HepG2 (cell line): ENCODE data around the gene NPW. TPM values are rescaled to one million over a fixed set of nuclear protein-coding genes. Genes with fewer than 3 reads are reported as not detected.
A peak's percentile ranks its signal among the peaks of the same experiment; 100 is the strongest.

ENCODE experiments used
- FOXO1 ChIP-seq: sonication (generic); formaldehyde crosslinking; IDR thresholded peaks from 2 replicates; pipeline ENCODE4 v1.4.0; 2020; ENCODE audit warnings: missing genetic modification reagents
- KIAA2018 ChIP-seq: sonication (generic); formaldehyde crosslinking; IDR thresholded peaks from 2 replicates; pipeline ENCODE4 v1.5.0; 2020; ENCODE audit warnings: mild to moderate bottlenecking, missing genetic modification reagents, borderline replicate concordance
- PHF5A ChIP-seq: IDR thresholded peaks from one replicate; pipeline ENCODE4 v1.6.1; 2018; ENCODE audit warnings: low read depth, missing genetic modification reagents; ENCODE audit not compliant: unreplicated experiment
- THAP8 ChIP-seq: sonication (generic); formaldehyde crosslinking; IDR thresholded peaks from 2 replicates; pipeline ENCODE4 v1.5.1; 2020; ENCODE audit warnings: missing genetic modification reagents, mild to moderate bottlenecking, borderline replicate concordance
- ZNF431 ChIP-seq: sonication (generic); formaldehyde crosslinking; IDR thresholded peaks from 2 replicates; pipeline ENCODE4 v1.9.0; 2022; ENCODE audit warnings: missing genetic modification reagents, low read depth, mild to moderate bottlenecking, borderline replicate concordance
- ZNF597 ChIP-seq: sonication (generic); formaldehyde crosslinking; IDR thresholded peaks from 2 replicates; pipeline ENCODE4 v1.5.0; 2020; ENCODE audit warnings: missing genetic modification reagents
- ZNF766 ChIP-seq: sonication (generic); formaldehyde crosslinking; IDR thresholded peaks from 2 replicates; pipeline ENCODE4 v1.5.0; 2020; ENCODE audit warnings: missing genetic modification reagents, borderline replicate concordance
- ZNF781 ChIP-seq: sonication (generic); formaldehyde crosslinking; IDR thresholded peaks from 2 replicates; pipeline ENCODE4 v1.5.1; 2020; ENCODE audit warnings: borderline replicate concordance, mild to moderate bottlenecking, missing genetic modification reagents; ENCODE audit errors: not compliant biosample characterization
- polyA plus RNA-seq, 8 experiments: library from polyadenylated mRNA; depleted of rRNA in 3 of 8; stranded (reverse) in 7 of 8; unstranded in 1 of 8; fragments of >200 nt; fragmentation: Illumina TruSeq in 4 of 8; extraction: Trizol in 4 of 8; gene quantifications; 2 replicates each; pipeline versions ENCODE4 v1.2.1 to v1.2.3, GENCODE V29; 2011 to 2016; ENCODE audit warnings: low read depth in 4 of 8, missing spikeins in 1 of 8, mixed read lengths in 1 of 8; ENCODE audit not compliant: insufficient read depth in 1 of 8
- total RNA-seq, 5 experiments: library from RNA; depleted of rRNA; stranded (reverse); fragments of >200 nt; fragmentation: Illumina TruSeq; extraction: Trizol; gene quantifications; 2 replicates each; pipeline ENCODE4 v1.2.3, GENCODE V29; 2016; ENCODE audit warnings: low read depth in 1 of 5
- TF ChIP-seq, protein P1 (sequence below): sonication (generic); formaldehyde crosslinking; IDR thresholded peaks from 2 replicates; pipeline ENCODE4 v1.8.0; 2022; ENCODE audit warnings: low read depth, missing genetic modification reagents
- TF ChIP-seq, protein P2 (sequence below): sonication (generic); formaldehyde crosslinking; IDR thresholded peaks from 2 replicates; pipeline ENCODE4 v1.8.1; 2023; ENCODE audit warnings: missing genetic modification reagents, inconsistent platforms, borderline replicate concordance

The NPW gene
- total and polyA plus RNA-seq, 2 of the 13 experiments (the other 11 are each of a cell fraction or from before 2014, with no cell fraction given): 0.24 to 0.97 TPM

DNA sequence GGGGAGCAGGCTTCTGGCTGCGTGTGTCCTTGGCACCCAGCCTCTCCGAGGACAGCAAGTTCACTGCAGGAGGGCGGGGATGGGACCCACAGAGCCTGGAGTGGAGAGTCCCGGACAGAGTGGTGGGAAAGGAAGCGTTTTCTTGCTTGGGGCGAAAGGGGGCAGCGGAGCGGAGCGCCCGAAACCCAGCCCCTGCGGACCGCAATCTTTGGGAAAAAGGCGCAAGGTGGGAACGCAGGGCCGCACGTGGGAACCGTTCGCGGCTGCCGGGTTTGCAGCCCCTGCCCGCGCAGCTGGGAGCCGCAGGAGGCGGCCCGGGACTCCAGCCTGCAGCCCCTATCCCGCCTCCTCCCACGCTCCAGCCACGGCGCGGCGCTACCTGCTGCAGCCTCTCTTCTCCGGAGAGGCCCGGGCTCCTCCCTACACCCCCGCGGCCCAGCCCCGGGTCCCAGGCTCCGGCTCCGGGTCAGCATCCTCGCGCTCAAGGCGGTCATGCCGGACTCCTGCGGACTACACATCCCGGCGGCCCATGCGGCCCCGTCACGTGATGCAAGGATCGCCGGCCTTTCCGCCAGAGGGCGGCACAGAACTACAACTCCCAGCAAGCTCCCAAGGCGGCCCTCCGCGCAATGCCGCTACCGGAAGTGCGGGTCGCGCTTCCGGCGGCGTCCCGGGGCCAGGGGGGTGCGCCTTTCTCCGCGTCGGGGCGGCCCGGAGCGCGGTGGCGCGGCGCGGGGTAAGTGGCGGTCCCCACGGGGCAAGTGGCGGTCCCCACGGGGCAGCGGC lies 27.9 kb downstream of the NPW start, which contains the start of the genes NTHL1 and TSC2 (continued):
- TF ChIP-seq THAP8 (CRISPR knock-in tag) (no peak; the same call in 1 of the 2 replicates), ZNF781 (peak; percentile 73), ZNF766 (peak; percentile 48; the same call in 1 of the 2 replicates), ZNF431 (CRISPR knock-in tag) (no peak), FOXO1 (CRISPR knock-in tag) (no peak; the same call in 1 of the 2 replicates), KIAA2018 (CRISPR knock-in tag) (no peak), PHF5A (CRISPR knock-in tag) (peak; percentile 25), ZNF597 (CRISPR knock-in tag) (0 out of 2 replicates have a peak, but pooled peaks have one; percentile 36)
- TF ChIP-seq, protein P1, sequence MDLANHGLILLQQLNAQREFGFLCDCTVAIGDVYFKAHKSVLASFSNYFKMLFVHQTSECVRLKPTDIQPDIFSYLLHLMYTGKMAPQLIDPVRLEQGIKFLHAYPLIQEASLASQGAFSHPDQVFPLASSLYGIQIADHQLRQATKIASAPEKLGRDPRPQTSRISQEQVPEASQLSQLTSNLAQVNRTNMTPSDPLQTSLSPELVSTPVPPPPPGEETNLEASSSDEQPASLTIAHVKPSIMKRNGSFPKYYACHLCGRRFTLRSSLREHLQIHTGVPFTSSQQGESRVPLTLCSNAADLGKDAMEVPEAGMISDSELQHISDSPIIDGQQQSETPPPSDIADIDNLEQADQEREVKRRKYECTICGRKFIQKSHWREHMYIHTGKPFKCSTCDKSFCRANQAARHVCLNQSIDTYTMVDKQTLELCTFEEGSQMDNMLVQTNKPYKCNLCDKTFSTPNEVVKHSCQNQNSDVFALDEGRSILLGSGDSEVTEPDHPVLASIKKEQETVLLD (CRISPR knock-in tag): 0 out of 2 replicates have a peak, but pooled peaks have one; percentile 57
- TF ChIP-seq, protein P2, sequence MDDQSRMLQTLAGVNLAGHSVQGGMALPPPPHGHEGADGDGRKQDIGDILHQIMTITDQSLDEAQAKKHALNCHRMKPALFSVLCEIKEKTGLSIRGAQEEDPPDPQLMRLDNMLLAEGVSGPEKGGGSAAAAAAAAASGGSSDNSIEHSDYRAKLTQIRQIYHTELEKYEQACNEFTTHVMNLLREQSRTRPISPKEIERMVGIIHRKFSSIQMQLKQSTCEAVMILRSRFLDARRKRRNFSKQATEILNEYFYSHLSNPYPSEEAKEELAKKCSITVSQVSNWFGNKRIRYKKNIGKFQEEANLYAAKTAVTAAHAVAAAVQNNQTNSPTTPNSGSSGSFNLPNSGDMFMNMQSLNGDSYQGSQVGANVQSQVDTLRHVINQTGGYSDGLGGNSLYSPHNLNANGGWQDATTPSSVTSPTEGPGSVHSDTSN (CRISPR knock-in tag): no peak
